SU-DHL-6 (cell line): Measurements from ENCODE around the gene B3GNT3.

Experiments used
- H2AFZ ChIP-seq: fragments of 200-600 bp; sonication (generic); 2 replicates; pipeline ENCODE4 v1.6.1; 2014; ENCODE audit warnings: low read depth, mild to moderate bottlenecking, moderate library complexity, mixed read lengths, antibody characterized with exemption, low read length; ENCODE audit not compliant: severe bottlenecking
- H3F3A ChIP-seq: fragments of 200-600 bp; shearing (Covaris generic); 2 replicates; pipeline ENCODE4 v1.6.0; 2016; ENCODE audit warnings: antibody characterized with exemption, mild to moderate bottlenecking; ENCODE audit not compliant: insufficient read depth
- H3K27ac ChIP-seq: fragments of 200-600 bp; sonication (generic); 2 replicates; pipeline ENCODE4 v1.5.1; 2016; ENCODE audit warnings: low read depth, mild to moderate bottlenecking, low read length, moderate library complexity, mixed read lengths
- H3K27me3 ChIP-seq: fragments of 200-600 bp; sonication (generic), shearing (Covaris generic); 2 replicates; pipeline ENCODE4 v1.6.0; 2014; ENCODE audit warnings: mild to moderate bottlenecking, low read length
- H3K36me3 ChIP-seq: fragments of 200-600 bp; sonication (generic); 2 replicates; pipeline ENCODE4 v1.6.1; 2014; ENCODE audit warnings: mild to moderate bottlenecking, low read length, mixed read lengths
- H3K4me2 ChIP-seq: fragments of 300-600, 200-600 bp; shearing (Covaris generic), sonication (generic); 2 replicates; pipeline ENCODE4 v1.6.0; 2014; ENCODE audit warnings: low read length, low read depth, mild to moderate bottlenecking; ENCODE audit not compliant: poor library complexity, severe bottlenecking
- H3K4me3 ChIP-seq: fragments of 200-600 bp; sonication (generic); 2 replicates; pipeline ENCODE4 v1.5.1; 2014; ENCODE audit warnings: antibody characterized with exemption, low read length, mild to moderate bottlenecking, mixed read lengths; ENCODE audit not compliant: insufficient read depth, poor library complexity, severe bottlenecking
- H3K79me2 ChIP-seq: fragments of 200-600 bp; sonication (generic); 2 replicates; pipeline ENCODE4 v1.6.1; 2014; ENCODE audit warnings: mild to moderate bottlenecking, low read length, moderate library complexity; ENCODE audit not compliant: insufficient read depth
- H3K9ac ChIP-seq: fragments of 200-600 bp; sonication (generic); 2 replicates; pipeline ENCODE4 v1.7.0; 2014; ENCODE audit warnings: mild to moderate bottlenecking, low read length
- H3K9me2 ChIP-seq: fragments of 200-600 bp; sonication (generic); replicated peaks from 2 replicates; pipeline ENCODE4 v1.6.1; 2014; ENCODE audit warnings: low read length; ENCODE audit not compliant: insufficient read depth
- H3K9me3 ChIP-seq: fragments of 200-600 bp; sonication (generic); 2 replicates; pipeline ENCODE4 v1.6.1; 2014; ENCODE audit warnings: low read length, mixed read lengths; ENCODE audit not compliant: insufficient read depth
- H4K20me1 ChIP-seq: fragments of 200-600 bp; sonication (generic); 2 replicates; pipeline ENCODE4 v1.6.1; 2014; ENCODE audit warnings: low read depth, mild to moderate bottlenecking, antibody characterized with exemption, low read length, moderate library complexity, mixed read lengths
- CTCF ChIP-seq: fragments of 200-600 bp; sonication (generic); IDR thresholded peaks from one replicate; pipeline ENCODE4 v1.5.1; 2017; ENCODE audit warnings: antibody characterized with exemption, mild to moderate bottlenecking, low read length, moderate library complexity; ENCODE audit not compliant: insufficient read depth, poor library complexity, severe bottlenecking
- EZH2phosphoT487 ChIP-seq: fragments of 200-600 bp; sonication (generic), shearing (Covaris generic); conservative IDR thresholded peaks from 2 replicates; pipeline ENCODE4 v1.6.1; 2018; ENCODE audit warnings: mild to moderate bottlenecking, antibody characterized with exemption, low read length, moderate library complexity, mixed read lengths

B3GNT3 gene

GRCh38 chr19:17767559-17767958 lies 27.4 kb upstream of the B3GNT3 start:
- H3K4me2 ChIP-seq = no peak overlapping the region
- no peaks in the 10 kb centered on the region for H4K20me1 ChIP-seq
- no peaks in the 10 kb centered on the region for H3F3A ChIP-seq
- peaks cover 6% of the 10 kb centered on the region; the same call in 1 of the 2 replicates for H3K36me3 ChIP-seq
- no peaks in the 10 kb centered on the region for H3K9me2 ChIP-seq
- no peaks in the 10 kb centered on the region for H3K9me3 ChIP-seq
- no peak overlapping the region for H3K4me3 ChIP-seq
- no peak for TF ChIP-seq CTCF
- TF ChIP-seq EZH2phosphoT487 = no peak
- H3K79me2 ChIP-seq = no peaks in the 10 kb centered on the region
- H3K27ac ChIP-seq = no peak overlapping the region
- no peak overlapping the region for H3K9ac ChIP-seq
- no peak overlapping the region for H2AFZ ChIP-seq
- H3K27me3 ChIP-seq = no peaks in the 10 kb centered on the region

DNA sequence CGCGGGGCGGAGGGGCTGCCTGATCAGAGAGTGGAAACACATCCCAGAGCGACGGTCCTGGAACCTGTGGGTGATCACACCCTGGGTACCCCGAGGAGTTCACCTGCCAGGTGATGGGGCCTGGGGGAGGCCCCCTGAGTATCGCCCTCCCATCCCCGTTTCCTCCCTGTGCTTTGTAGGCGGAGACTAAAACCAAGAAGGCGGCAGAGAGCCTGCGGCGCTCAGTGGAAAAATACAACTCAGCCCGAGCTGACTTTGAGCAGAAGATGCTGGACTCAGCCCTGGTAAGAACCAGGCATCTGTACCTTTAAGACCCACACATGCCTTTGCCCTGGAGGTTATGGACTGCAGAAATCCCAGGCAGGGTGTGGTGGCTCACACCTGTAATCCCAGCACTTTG lies 24.3 kb upstream of the B3GNT3 start:
- H3K9ac ChIP-seq = no peak overlapping the region
- TF ChIP-seq CTCF (no peak), EZH2phosphoT487 (no peak)
- no peaks in the 10 kb centered on the region for H4K20me1 ChIP-seq
- peaks cover 6% of the 10 kb centered on the region; the same call in 1 of the 2 replicates for H3K36me3 ChIP-seq
- no peak overlapping the region for H2AFZ ChIP-seq
- no peak overlapping the region for H3K27ac ChIP-seq
- H3F3A ChIP-seq = no peaks in the 10 kb centered on the region
- no peaks in the 10 kb centered on the region for H3K79me2 ChIP-seq
- H3K4me2 ChIP-seq = no peak overlapping the region
- no peaks in the 10 kb centered on the region for H3K9me3 ChIP-seq
- H3K4me3 ChIP-seq = no peak overlapping the region
- no peaks in the 10 kb centered on the region for H3K9me2 ChIP-seq
- no peaks in the 10 kb centered on the region for H3K27me3 ChIP-seq

- H3K36me3 ChIP-seq = peaks cover 6% of the 10 kb centered on the region; the same call in 1 of the 2 replicates
Observed at GRCh38 chr19:17772172-17772571, 22.8 kb upstream of the B3GNT3 start.

More at GRCh38 chr19:17772172-17772571, 22.8 kb upstream of the B3GNT3 start:
- H3F3A ChIP-seq = peaks cover 4% of the 10 kb centered on the region; the same call in 1 of the 2 replicates
- H3K79me2 ChIP-seq = no peaks in the 10 kb centered on the region
- TF ChIP-seq EZH2phosphoT487 (no peak), CTCF (no peak)
- no peak overlapping the region for H2AFZ ChIP-seq
- no peak overlapping the region for H3K9ac ChIP-seq
- H4K20me1 ChIP-seq = no peaks in the 10 kb centered on the region
- H3K4me3 ChIP-seq = no peak overlapping the region
- no peaks in the 10 kb centered on the region for H3K9me2 ChIP-seq
- no peak overlapping the region for H3K4me2 ChIP-seq
- no peaks in the 10 kb centered on the region for H3K27me3 ChIP-seq
- H3K9me3 ChIP-seq = no peaks in the 10 kb centered on the region
- no peak overlapping the region for H3K27ac ChIP-seq
